Ishikawa (cell line): ENCODE data around the gene LHFPL2.

Source experiments
- EP300 ChIP-seq: IDR thresholded peaks from 2 replicates; pipeline ENCODE4 v1.6.1; 2012; ENCODE audit warnings: borderline replicate concordance
- RAD21 ChIP-seq: IDR thresholded peaks from 2 replicates; pipeline ENCODE4 v1.6.1; 2012; ENCODE audit warnings: low read depth
- TAF1 ChIP-seq: IDR thresholded peaks from 2 replicates; pipeline ENCODE4 v1.6.1; 2012; ENCODE audit warnings: low read depth, mild to moderate bottlenecking
- TF ChIP-seq, protein P1 (sequence below): IDR thresholded peaks from 2 replicates; pipeline ENCODE4 v1.6.1; 2012
- TF ChIP-seq, protein P2 (sequence below): IDR thresholded peaks from 2 replicates; pipeline ENCODE4 v1.6.1; 2012

DNA sequence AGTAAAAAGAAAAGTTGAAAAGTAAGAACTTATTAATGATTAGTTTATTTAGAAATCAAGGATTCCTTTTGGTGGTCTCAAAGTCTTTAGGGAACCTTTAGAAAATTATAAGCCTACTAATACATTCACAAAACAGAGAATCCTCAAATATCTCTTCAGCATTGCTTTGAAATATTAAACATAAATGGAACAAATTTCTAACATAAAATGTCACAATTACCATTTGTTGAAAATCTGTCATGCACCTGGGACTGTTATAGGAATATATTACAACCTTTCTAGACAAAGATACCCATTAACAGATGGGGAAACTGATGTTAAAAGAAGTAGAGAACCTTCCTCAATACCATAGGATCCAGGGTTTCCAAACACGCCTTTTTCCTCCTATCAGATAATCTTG lies 83.2 kb downstream of the LHFPL2 start:
- TF ChIP-seq, protein P1, sequence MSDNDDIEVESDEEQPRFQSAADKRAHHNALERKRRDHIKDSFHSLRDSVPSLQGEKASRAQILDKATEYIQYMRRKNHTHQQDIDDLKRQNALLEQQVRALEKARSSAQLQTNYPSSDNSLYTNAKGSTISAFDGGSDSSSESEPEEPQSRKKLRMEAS, result no peak
- TF ChIP-seq EP300 (no peak), TAF1 (no peak), RAD21 (no peak)
- TF ChIP-seq, protein P2, sequence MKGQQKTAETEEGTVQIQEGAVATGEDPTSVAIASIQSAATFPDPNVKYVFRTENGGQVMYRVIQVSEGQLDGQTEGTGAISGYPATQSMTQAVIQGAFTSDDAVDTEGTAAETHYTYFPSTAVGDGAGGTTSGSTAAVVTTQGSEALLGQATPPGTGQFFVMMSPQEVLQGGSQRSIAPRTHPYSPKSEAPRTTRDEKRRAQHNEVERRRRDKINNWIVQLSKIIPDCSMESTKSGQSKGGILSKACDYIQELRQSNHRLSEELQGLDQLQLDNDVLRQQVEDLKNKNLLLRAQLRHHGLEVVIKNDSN, result no peak
